Measurements from ENCODE around the gene FAM50B. TPM values are rescaled to one million over a fixed set of nuclear protein-coding genes. Genes with fewer than 3 reads are reported as not detected.
A peak's percentile ranks its signal among the peaks of the same experiment; 100 is the strongest.

The FAM50B gene
- total and polyA plus RNA-seq, 10 donors, result 6.6 to 13.3 (median 9.0) TPM

- intact Hi-C loops (cut with DNase I; ENCODE audit: low total_unique reads), result no loop called here
- no peak overlapping the region for H3K4me3 ChIP-seq
- WGBS, 5 donors, result 58 to 77% (median 69%) methylated on average over 15 of the region's 15 CpGs
- no peaks in the 10 kb centered on the region for H3K36me3 ChIP-seq
- TF ChIP-seq POLR2A (IDR thresholded peaks at IDR 0.05) (no peak), POLR2AphosphoS5 (IDR thresholded peaks at IDR 0.05) (peak; percentile 43 to 83 (median 80))
- H3K4me1 ChIP-seq, result peaks cover 0 to 18% (median 7%) of the 10 kb centered on the region in 6 donors
- peak; percentile 81 for DNase-seq
- H3K27ac ChIP-seq, result peak overlapping the region; percentile 48 to 87 (median 76)
- no peaks in the 10 kb centered on the region for H3K27me3 ChIP-seq (replicated peaks in 1 of 7)
- no peaks in the 10 kb centered on the region for H3K9me3 ChIP-seq
Observed at GRCh38 chr6:3825851-3826581, 23.2 kb upstream of the FAM50B start.

GRCh38 chr6:3829285-3829684 is 19.9 kb upstream of the FAM50B start:
- no peak overlapping the region for H3K27ac ChIP-seq
- no peaks in the 10 kb centered on the region for H3K9me3 ChIP-seq
- 83 to 93% (median 87%) methylated on average over 5 of the region's 5 CpGs for WGBS, 5 donors
- intact Hi-C loops (cut with DNase I; ENCODE audit: low total_unique reads), result no loop called here
- H3K36me3 ChIP-seq, result no peaks in the 10 kb centered on the region
- peaks cover 0 to 18% (median 7%) of the 10 kb centered on the region in 6 donors for H3K4me1 ChIP-seq
- no peak for DNase-seq
- TF ChIP-seq POLR2A (IDR thresholded peaks at IDR 0.05), result no peak
- no peak for TF ChIP-seq CTCF (IDR thresholded peaks at IDR 0.05 in 8 of 11, conservative IDR thresholded peaks at IDR 0.05 in 3 of 11)
- no peak for TF ChIP-seq POLR2AphosphoS5 (IDR thresholded peaks at IDR 0.05)
- no peak overlapping the region for H3K4me3 ChIP-seq
- no peaks in the 10 kb centered on the region for H3K27me3 ChIP-seq (replicated peaks in 1 of 7)

- H3K27ac ChIP-seq, result no peak overlapping the region
- H3K27me3 ChIP-seq (replicated peaks in 1 of 7), result no peaks in the 10 kb centered on the region
- DNase-seq, result no peak
- no peak overlapping the region for H3K4me3 ChIP-seq
- peaks cover 0 to 10% (median under 1%) of the 10 kb centered on the region in 6 donors for H3K4me1 ChIP-seq
- H3K36me3 ChIP-seq, result no peaks in the 10 kb centered on the region
- no peaks in the 10 kb centered on the region for H3K9me3 ChIP-seq
- WGBS, 5 donors, result 88 to 97% (median 91%) methylated on average over 2 to 4 of the region's 4 CpGs
- TF ChIP-seq POLR2A (IDR thresholded peaks at IDR 0.05), result no peak
- TF ChIP-seq CTCF (IDR thresholded peaks at IDR 0.05 in 8 of 11, conservative IDR thresholded peaks at IDR 0.05 in 3 of 11), result no peak
- no peak for TF ChIP-seq POLR2AphosphoS5 (IDR thresholded peaks at IDR 0.05)
- intact Hi-C loops (cut with DNase I; ENCODE audit: low total_unique reads), result no loop called here
Observed at GRCh38 chr6:3830806-3831205, 18.4 kb upstream of the FAM50B start.

- intact Hi-C loops (cut with DNase I; ENCODE audit: low total_unique reads), result no loop called here
- 76 to 87% (median 78%) methylated on average over 6 of the region's 6 CpGs for WGBS, 5 donors
- TF ChIP-seq POLR2AphosphoS5 (IDR thresholded peaks at IDR 0.05), result no peak
- no peak for TF ChIP-seq POLR2A (IDR thresholded peaks at IDR 0.05)
- no peak for TF ChIP-seq CTCF (IDR thresholded peaks at IDR 0.05 in 8 of 11, conservative IDR thresholded peaks at IDR 0.05 in 3 of 11)
- no peak for DNase-seq
- H3K4me3 ChIP-seq, result no peak overlapping the region
- no peaks in the 10 kb centered on the region for H3K36me3 ChIP-seq
- no peaks in the 10 kb centered on the region for H3K27me3 ChIP-seq (replicated peaks in 1 of 7)
- H3K4me1 ChIP-seq, result no peaks in the 10 kb centered on the region
- no peak overlapping the region for H3K27ac ChIP-seq
- no peaks in the 10 kb centered on the region for H3K9me3 ChIP-seq
Observed at GRCh38 chr6:3831761-3832530, 17.2 kb upstream of the FAM50B start.

All from spleen (tissue), 11 donors.